Uterus (tissue), 2 donors: ENCODE results near the gene RNASEL.

Source experiments
- POLR2A ChIP-seq, 2 donors: fragments of 450-650 bp; IDR thresholded peaks; one replicate each; pipeline ENCODE4 v1.6.1; 2016; ENCODE audit warnings: antibody characterized with exemption in 2 of 2, mild to moderate bottlenecking in 1 of 2, moderate library complexity in 1 of 2
- TF ChIP-seq, protein P1 (sequence below), 4 experiments: fragments of 200-600 bp in 2 of 4; fragments of 450-650 bp in 2 of 4; sonication (generic) in 2 of 4; IDR thresholded peaks; one replicate each; pipeline ENCODE4 v1.5.1; 2016 to 2019; ENCODE audit warnings: antibody characterized with exemption in 4 of 4, mild to moderate bottlenecking in 2 of 4, moderate library complexity in 1 of 4

DNA sequence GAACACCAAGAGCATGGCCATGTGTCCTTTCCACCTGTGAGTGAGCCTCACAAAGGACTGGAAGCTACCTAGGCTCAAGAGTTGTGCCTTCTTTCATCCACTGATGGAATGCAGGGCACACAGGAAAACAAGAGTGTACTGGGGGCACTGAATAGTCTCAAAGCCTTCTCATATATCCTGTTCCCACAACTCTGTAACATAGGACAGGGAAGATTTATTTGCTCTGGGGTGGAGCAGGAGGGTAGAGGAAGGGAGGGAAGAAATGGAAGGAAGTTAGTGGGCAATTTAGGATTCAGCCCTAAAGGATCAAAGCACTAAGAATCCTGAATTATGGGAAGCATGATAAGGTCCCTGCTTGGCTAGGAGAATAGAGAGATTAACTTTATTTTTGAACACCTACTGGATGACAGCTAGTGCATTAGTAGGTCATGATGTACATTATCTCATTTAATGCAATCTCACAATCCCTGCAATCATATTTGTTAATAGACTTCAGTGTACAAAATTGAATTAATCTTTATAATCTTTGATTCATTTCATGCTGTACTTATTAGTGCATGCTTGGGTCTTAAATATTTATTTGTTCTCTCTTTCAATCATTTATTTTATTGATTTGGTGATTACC lies 42.1 kb upstream of the RNASEL start:
- TF ChIP-seq, protein P1, sequence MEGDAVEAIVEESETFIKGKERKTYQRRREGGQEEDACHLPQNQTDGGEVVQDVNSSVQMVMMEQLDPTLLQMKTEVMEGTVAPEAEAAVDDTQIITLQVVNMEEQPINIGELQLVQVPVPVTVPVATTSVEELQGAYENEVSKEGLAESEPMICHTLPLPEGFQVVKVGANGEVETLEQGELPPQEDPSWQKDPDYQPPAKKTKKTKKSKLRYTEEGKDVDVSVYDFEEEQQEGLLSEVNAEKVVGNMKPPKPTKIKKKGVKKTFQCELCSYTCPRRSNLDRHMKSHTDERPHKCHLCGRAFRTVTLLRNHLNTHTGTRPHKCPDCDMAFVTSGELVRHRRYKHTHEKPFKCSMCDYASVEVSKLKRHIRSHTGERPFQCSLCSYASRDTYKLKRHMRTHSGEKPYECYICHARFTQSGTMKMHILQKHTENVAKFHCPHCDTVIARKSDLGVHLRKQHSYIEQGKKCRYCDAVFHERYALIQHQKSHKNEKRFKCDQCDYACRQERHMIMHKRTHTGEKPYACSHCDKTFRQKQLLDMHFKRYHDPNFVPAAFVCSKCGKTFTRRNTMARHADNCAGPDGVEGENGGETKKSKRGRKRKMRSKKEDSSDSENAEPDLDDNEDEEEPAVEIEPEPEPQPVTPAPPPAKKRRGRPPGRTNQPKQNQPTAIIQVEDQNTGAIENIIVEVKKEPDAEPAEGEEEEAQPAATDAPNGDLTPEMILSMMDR (IDR thresholded peaks at IDR 0.05): no peak
- no peak for TF ChIP-seq POLR2A (IDR thresholded peaks at IDR 0.05)
